Omental fat pad (tissue), 4 donors: ENCODE results near the gene POU6F2. TPM values are rescaled to one million over a fixed set of nuclear protein-coding genes. Genes with fewer than 3 reads are reported as not detected.

Experiments
- ATAC-seq: fragments of 150-250 bp; one replicate; pipeline ENCODE4 v1.9.1; 2016; ENCODE audit warnings: mild to moderate bottlenecking, moderate library complexity; ENCODE audit not compliant: low FRiP score
- DNase-seq: peaks from one replicate; pipeline ENCODE4 v3.0.0-alpha.2; 2019; ENCODE audit warnings: low spot score
- CTCF ChIP-seq, 3 donors: fragments of 450-650 bp; IDR thresholded peaks; one replicate each; pipeline ENCODE4 v1.5.1; 2016 to 2017; ENCODE audit warnings: antibody characterized with exemption in 3 of 3, mild to moderate bottlenecking in 3 of 3, moderate library complexity in 2 of 3
- total RNA-seq, 4 donors: library from RNA; depleted of rRNA; stranded (reverse); fragments of >200 nt; gene quantifications; one replicate each; pipeline ENCODE4 v1.1.0, GENCODE V29; 2016

Gene POU6F2
- total RNA-seq, 4 donors from 2014 or later, result 0.12 to 0.56 (median 0.37) TPM; not detected in 1

DNA sequence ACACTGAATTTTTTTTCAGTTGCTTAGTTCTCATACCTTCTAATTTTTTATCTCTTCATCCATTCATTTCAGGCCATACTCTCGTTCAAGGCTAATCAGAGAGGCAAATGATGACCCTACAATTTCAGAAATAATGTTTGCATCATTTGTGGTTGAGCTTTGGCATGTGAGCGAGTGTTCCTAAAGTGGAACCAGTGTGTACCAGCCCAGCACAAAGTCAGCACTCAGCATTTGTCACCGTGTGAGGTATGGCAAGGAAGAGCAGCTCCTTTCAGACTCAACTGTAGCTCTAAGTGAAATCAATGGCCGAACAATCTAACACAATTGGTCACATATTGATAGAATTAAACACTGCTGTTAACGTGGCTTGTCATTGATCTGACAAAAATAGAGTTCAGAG is 154.6 kb downstream of the POU6F2 start:
- no peak for TF ChIP-seq CTCF (IDR thresholded peaks at IDR 0.05)
- no peak for ATAC-seq
- no peak for DNase-seq

GRCh38 chr7:39133088-39133487 is 155.4 kb downstream of the POU6F2 start:
- ATAC-seq (no peak), DNase-seq (no peak)
- TF ChIP-seq CTCF (IDR thresholded peaks at IDR 0.05), result no peak

GRCh38 chr7:39137480-39137879 is 159.8 kb downstream of the POU6F2 start:
- ATAC-seq, result no peak
- DNase-seq, result no peak
- TF ChIP-seq CTCF (IDR thresholded peaks at IDR 0.05), result no peak

GRCh38 chr7:39142750-39143149 is 165.0 kb downstream of the POU6F2 start:
- no peak for TF ChIP-seq CTCF (IDR thresholded peaks at IDR 0.05)
- ATAC-seq (no peak), DNase-seq (no peak)

GRCh38 chr7:39144420-39144819 is 166.7 kb downstream of the POU6F2 start:
- ATAC-seq (no peak), DNase-seq (no peak)
- TF ChIP-seq CTCF (IDR thresholded peaks at IDR 0.05), result no peak

DNA sequence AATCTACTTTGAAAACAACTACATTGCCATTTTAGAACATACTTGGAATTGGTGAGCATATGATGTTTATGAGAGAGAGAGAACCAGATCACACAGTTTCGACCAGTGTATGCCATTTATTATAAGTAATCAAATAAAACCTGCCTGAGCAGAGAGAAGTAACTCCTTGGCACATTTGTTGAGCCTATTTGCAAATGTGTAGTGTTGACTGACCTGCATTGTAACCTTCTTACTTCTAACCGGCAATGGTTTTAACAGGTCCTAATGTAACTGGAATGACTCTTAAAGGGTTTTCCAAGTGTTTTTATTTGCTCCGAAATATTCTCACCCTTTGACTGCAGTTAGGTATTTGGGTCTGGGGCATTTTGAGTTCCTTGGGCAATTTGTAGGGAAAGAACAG is 167.6 kb downstream of the POU6F2 start:
- ATAC-seq (no peak), DNase-seq (no peak)
- TF ChIP-seq CTCF (IDR thresholded peaks at IDR 0.05), result no peak

GRCh38 chr7:39145935-39146334 is 168.2 kb downstream of the POU6F2 start:
- DNase-seq, result no peak
- no peak for ATAC-seq
- no peak for TF ChIP-seq CTCF (IDR thresholded peaks at IDR 0.05)
